Pancreas (tissue), 10 donors: Measurements from ENCODE around the gene FBXO41. TPM values are rescaled to one million over a fixed set of nuclear protein-coding genes. Genes with fewer than 3 reads are reported as not detected.
A peak's percentile ranks its signal among the peaks of the same experiment; 100 is the strongest.

ENCODE experiments used
- ATAC-seq, 4 donors: fragments of 200-7000 bp; cut with Tn5 transposase; one replicate each; pipeline versions ENCODE4 v1.8.0 to v1.9.1; 2020; ENCODE audit warnings: mild to moderate bottlenecking in 4 of 4, moderate library complexity in 4 of 4
- DNase-seq, 6 donors: peaks; one replicate each; pipeline ENCODE4 v3.0.0-alpha.2; 2020
- FAIRE-seq: peaks from 2 replicates; lab custom pipeline; 2012; peaks lifted over from hg19 to GRCh38; lab: Jason Lieb, UNC
- H3K27ac ChIP-seq, 4 donors: fragments of 200-600 bp; sonication (generic); 1 replicate in 3 of 4; 2 replicates in 1 of 4; pipeline versions ENCODE4 v1.5.0 to v1.8.0; 2020
- H3K27me3 ChIP-seq, 4 donors: fragments of 200-600 bp; one replicate each; pipeline ENCODE4 v1.8.0; 2021
- H3K36me3 ChIP-seq, 3 donors: fragments of 200-600 bp; sonication (generic) in 1 of 3; one replicate each; pipeline versions ENCODE4 v1.5.0 to v1.8.0; 2020 to 2021
- H3K4me1 ChIP-seq, 3 donors: fragments of 200-600 bp; one replicate each; pipeline ENCODE4 v1.8.0; 2021
- H3K4me3 ChIP-seq, 4 donors: fragments of 200-600 bp; sonication (generic) in 2 of 4; one replicate each; pipeline versions ENCODE4 v1.5.0 to v1.8.0; 2020 to 2021
- H3K9me3 ChIP-seq, 4 donors: fragments of 200-600 bp; one replicate each; pipeline ENCODE4 v1.8.0; 2021
- WGBS, 2 donors: extraction: QIAGEN DNeasy Blood & Tissue Kit; methylation state at CpG; one replicate each; pipeline ENCODE4 v1.1.7; 2013; 5-methylcytosine and 5-hydroxymethylcytosine counted together
- intact Hi-C, 3 donors: fragments of 100-400 bp; cut with DNase I; formaldehyde crosslinking; loops; one replicate each; pipeline versions ENCODE4 v1.11.1 to v1.14.2; 2022
- polyA plus RNA-seq, 2 donors: library from polyadenylated mRNA; stranded (reverse); fragments of 200-250 nt; gene quantifications; one replicate each; pipeline ENCODE4 v1.2.3, GENCODE V29; 2013
- total RNA-seq, 6 donors: library from RNA; stranded (reverse); fragmentation: NEBNext Ultra II Directional in 4 of 6; extraction: Animal tissue kit (Norgen Biotek cat#: 25700) in 4 of 6; gene quantifications; one replicate each; pipeline versions ENCODE4 v1.2.1 to v1.2.4, GENCODE V29; 2021 to 2023
- TF ChIP-seq, protein P1 (sequence below), 4 donors: fragments of 200-600 bp; sonication (generic) in 3 of 4; IDR thresholded peaks; one replicate each; pipeline versions ENCODE4 v1.5.0 to v1.8.0; 2021; ENCODE audit warnings: antibody characterized with exemption in 4 of 4
- donor health status: healthy with polysubstance abuse.
- donor health status: DM: no; HTN: no; CAD: no; lungs with moderate emphysema.
- donor health status: DM: no; HTN: no; CAD: no.
- donor health status: control.
- donor health status: control.
- donor health status: Bipolar disorder and iron deficiency.
- donor health status: DM: yes; HTN: yes; CAD: no.
- donor health status: DM: no; HTN: no; CAD: no.
- donor health status: DM: no; HTN: no; CAD: no.
- donor health status: DM: yes; HTN: yes; CAD: no.

Gene FBXO41, protein sequence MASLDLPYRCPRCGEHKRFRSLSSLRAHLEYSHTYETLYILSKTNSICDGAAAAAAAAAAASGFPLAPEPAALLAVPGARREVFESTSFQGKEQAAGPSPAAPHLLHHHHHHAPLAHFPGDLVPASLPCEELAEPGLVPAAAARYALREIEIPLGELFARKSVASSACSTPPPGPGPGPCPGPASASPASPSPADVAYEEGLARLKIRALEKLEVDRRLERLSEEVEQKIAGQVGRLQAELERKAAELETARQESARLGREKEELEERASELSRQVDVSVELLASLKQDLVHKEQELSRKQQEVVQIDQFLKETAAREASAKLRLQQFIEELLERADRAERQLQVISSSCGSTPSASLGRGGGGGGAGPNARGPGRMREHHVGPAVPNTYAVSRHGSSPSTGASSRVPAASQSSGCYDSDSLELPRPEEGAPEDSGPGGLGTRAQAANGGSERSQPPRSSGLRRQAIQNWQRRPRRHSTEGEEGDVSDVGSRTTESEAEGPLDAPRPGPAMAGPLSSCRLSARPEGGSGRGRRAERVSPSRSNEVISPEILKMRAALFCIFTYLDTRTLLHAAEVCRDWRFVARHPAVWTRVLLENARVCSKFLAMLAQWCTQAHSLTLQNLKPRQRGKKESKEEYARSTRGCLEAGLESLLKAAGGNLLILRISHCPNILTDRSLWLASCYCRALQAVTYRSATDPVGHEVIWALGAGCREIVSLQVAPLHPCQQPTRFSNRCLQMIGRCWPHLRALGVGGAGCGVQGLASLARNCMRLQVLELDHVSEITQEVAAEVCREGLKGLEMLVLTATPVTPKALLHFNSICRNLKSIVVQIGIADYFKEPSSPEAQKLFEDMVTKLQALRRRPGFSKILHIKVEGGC
- total RNA-seq (1 to 10 TPM; 2.2 to 4.0 (median 3.0) TPM), polyA plus RNA-seq (1 to 10 TPM; 4.9 to 6.9 TPM)

DNA sequence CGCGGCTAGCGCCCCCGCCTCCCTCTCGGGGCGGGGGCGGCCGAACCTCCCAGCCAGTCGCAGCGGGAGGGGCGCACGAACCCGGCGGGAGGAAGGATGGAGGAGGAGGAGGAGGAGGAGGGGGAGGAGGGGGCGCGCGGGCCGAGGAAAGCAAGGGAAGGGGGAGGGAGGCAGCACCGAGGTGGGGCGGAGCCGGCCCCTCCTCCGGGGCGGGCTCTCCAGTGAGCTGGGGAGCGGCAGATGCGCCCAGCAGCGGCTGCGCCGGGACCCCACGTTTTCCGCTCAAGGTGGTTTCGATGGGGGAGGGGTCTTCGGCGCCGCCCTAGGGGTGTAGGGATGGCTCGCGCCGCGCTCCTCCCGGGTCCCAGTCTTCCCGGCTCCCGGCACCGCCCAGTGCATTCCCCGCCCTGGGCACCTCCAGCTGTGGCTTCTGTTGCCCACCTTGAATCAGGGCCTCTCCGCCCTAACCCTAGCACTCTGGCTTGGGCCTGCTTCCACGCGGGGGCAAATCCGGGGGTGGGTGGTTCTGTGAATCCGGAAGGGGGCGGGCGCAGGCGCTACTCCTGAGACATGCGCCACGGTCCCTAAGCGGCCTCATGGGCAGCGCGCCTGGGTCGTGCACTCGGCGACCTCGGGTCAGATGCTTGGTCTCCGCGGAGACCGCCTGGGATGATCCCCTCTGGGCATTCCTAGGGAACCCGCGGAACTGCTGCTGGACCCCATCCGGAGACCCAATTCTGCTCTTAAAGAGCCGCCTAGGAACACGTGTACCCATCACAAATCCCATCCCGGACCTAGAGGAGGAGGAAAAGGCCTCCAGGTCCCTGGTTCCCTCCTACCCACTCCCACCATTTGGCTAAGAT, at the start of gene FBXO41:
FBXO41 (minus strand) TSS at position 183 of the 863 bp plus-strand sequence. CDS start 14,848 bp downstream, outside the sequence.
- TF ChIP-seq, protein P1, sequence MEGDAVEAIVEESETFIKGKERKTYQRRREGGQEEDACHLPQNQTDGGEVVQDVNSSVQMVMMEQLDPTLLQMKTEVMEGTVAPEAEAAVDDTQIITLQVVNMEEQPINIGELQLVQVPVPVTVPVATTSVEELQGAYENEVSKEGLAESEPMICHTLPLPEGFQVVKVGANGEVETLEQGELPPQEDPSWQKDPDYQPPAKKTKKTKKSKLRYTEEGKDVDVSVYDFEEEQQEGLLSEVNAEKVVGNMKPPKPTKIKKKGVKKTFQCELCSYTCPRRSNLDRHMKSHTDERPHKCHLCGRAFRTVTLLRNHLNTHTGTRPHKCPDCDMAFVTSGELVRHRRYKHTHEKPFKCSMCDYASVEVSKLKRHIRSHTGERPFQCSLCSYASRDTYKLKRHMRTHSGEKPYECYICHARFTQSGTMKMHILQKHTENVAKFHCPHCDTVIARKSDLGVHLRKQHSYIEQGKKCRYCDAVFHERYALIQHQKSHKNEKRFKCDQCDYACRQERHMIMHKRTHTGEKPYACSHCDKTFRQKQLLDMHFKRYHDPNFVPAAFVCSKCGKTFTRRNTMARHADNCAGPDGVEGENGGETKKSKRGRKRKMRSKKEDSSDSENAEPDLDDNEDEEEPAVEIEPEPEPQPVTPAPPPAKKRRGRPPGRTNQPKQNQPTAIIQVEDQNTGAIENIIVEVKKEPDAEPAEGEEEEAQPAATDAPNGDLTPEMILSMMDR (IDR thresholded peaks at IDR 0.05) = no peak
- ATAC-seq = peak; percentile 81 to 92 (median 88)

DNA sequence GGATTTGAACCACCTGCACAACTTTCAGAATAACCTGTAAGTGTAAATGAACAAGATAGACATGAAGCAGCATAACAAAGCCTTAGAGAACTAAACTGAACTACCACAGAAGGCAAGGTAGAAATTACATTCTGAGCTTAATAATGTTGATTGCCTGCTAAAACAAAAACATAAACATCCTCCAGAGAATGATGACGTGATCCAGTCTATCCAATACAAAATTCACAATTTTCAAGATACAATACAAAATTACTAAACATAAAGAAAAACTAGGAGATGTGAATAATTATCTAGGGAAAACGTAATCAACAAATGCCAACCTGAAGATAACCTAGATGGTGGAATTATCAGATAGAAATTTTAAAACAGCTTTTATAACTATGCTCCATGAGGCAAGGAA, 49.8 kb upstream of the FBXO41 start:
- H3K4me1 ChIP-seq = no peaks in the 10 kb centered on the region
- ATAC-seq (no peak), FAIRE-seq (no peak), DNase-seq (no peak)
- intact Hi-C loops = no loop called here
- TF ChIP-seq, protein P1 (IDR thresholded peaks at IDR 0.05) = no peak
- H3K27me3 ChIP-seq = no peaks in the 10 kb centered on the region
- 62 to 77% methylated on average over 2 of the region's 2 CpGs for WGBS, 2 donors
- H3K4me3 ChIP-seq = no peak overlapping the region
- no peaks in the 10 kb centered on the region for H3K9me3 ChIP-seq
- no peaks in the 10 kb centered on the region for H3K36me3 ChIP-seq
- no peak overlapping the region for H3K27ac ChIP-seq

More for the DNA sequence above, at the start of gene FBXO41:
- no peaks in the 10 kb centered on the region for H3K9me3 ChIP-seq
- H3K27me3 ChIP-seq = no peaks in the 10 kb centered on the region
- no peaks in the 10 kb centered on the region for H3K36me3 ChIP-seq
- no peak within 1 kb of the TSS for H3K27ac ChIP-seq
- DNase-seq = peak in 5 of 6 donors; percentile 29 to 78 (median 50)
- FAIRE-seq = no peak
- no peaks in the 10 kb centered on the region for H3K4me1 ChIP-seq
- H3K4me3 ChIP-seq = peak within 1 kb of the TSS; percentile 36 to 87 (median 62)
- 3% methylated on average over 41 to 69 of the region's 69 CpGs for WGBS, 2 donors
- intact Hi-C loops = no loop called here

DNA sequence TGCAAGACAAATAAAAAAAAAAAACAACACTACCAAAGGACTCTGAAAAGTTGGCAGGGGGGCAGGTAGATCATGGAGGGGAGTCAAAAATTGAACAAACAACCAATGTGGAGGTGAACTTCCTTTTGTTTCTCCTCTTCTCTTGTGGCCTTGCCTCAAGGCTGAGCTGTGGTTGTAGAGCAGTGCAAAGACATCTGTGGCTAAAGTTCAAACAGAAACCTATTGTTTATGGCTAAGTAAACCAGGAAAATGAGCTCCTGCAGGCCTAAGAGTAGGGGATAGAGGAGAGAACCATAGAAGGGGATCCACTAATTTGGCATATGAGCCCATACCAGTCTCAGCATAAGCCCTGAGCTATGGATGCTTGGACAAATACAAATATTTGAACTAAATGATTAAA, 49.3 kb upstream of the FBXO41 start:
- Histone ChIP-seq H3K4me1 (no peaks in the 10 kb centered on the region), H3K36me3 (no peaks in the 10 kb centered on the region), H3K27me3 (no peaks in the 10 kb centered on the region), H3K27ac (no peak overlapping the region), H3K4me3 (no peak overlapping the region), H3K9me3 (no peaks in the 10 kb centered on the region)
- intact Hi-C loops = no loop called here
- no peak for FAIRE-seq
- DNase-seq = no peak
- no peak for ATAC-seq
- TF ChIP-seq, protein P1 (IDR thresholded peaks at IDR 0.05) = no peak

DNA sequence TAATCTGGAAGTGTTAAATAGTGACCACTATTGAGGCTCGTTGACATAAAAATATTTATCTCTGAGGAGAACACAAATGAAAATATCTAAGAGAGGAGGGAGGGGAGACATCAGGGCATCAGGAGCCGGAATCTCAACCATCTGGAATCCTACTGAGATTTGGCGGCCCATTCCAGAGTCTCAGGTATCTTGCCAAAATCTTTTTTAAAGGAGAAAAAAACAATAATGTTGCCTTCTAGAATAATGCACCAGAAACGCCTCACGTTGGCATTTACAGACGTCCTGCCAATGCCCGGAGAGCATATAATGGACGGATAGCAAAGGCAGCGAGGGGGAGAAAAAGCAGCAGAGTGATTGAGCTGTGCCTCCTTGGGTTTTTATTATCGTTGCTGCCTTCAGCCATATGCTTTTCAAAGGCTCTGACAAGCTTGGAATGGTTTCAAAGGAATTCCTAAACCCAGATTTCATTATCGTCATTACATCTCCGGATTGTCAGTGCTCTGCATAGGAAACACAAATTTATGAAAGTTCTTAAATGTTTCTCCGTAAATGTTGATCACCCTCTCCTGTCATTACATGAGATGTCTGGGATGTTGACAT, 39.9 kb upstream of the FBXO41 start:
- FAIRE-seq (no peak), DNase-seq (no peak), ATAC-seq (no peak)
- H3K36me3 ChIP-seq = no peaks in the 10 kb centered on the region
- no peak overlapping the region for H3K27ac ChIP-seq
- WGBS, 2 donors = 49 to 53% methylated on average over 13 of the region's 13 CpGs
- H3K9me3 ChIP-seq = no peaks in the 10 kb centered on the region
- intact Hi-C loops = no loop called here
- H3K4me1 ChIP-seq = no peaks in the 10 kb centered on the region
- H3K27me3 ChIP-seq = peaks cover 0 to 12% (median 0%) of the 10 kb centered on the region in 4 donors
- H3K4me3 ChIP-seq = no peak overlapping the region
- TF ChIP-seq, protein P1 (IDR thresholded peaks at IDR 0.05) = no peak
